H9 (cell line): ENCODE results near the gene NSD1. TPM values are rescaled to one million over a fixed set of nuclear protein-coding genes. Genes with fewer than 3 reads are reported as not detected.

Experiments
- DNase-seq: peaks from one replicate; pipeline ENCODE4 v3.0.0-alpha.2; 2017
- H2AFZ ChIP-seq: one replicate; pipeline ENCODE4 v1.6.1; 2013; ENCODE audit warnings: mild to moderate bottlenecking, low read length, control low read depth, moderate library complexity
- H2AK5ac ChIP-seq: 2 replicates; pipeline ENCODE4 v1.6.1; 2013; ENCODE audit warnings: low read length, control low read depth, mixed read lengths; ENCODE audit not compliant: insufficient read length
- H2BK120ac ChIP-seq: one replicate; pipeline ENCODE4 v1.6.1; 2013; ENCODE audit warnings: low read depth, mild to moderate bottlenecking, low read length, control low read depth, inconsistent platforms; ENCODE audit not compliant: poor library complexity, severe bottlenecking
- H2BK12ac ChIP-seq: 2 replicates; pipeline ENCODE4 v1.6.1; 2013; ENCODE audit warnings: low read length, control low read depth, mixed read lengths, low read depth; ENCODE audit not compliant: insufficient read length
- H2BK15ac ChIP-seq: 2 replicates; pipeline ENCODE4 v1.6.1; 2013; ENCODE audit warnings: low read depth, low read length, control low read depth
- H2BK20ac ChIP-seq: one replicate; pipeline ENCODE4 v1.6.1; 2013; ENCODE audit warnings: low read depth, mild to moderate bottlenecking, low read length, control low read depth, inconsistent platforms; ENCODE audit not compliant: poor library complexity, severe bottlenecking
- H2BK5ac ChIP-seq: 2 replicates; pipeline ENCODE4 v1.6.1; 2013; ENCODE audit warnings: low read length, control low read depth, mixed read lengths; ENCODE audit not compliant: insufficient read length
- H3K14ac ChIP-seq: 2 replicates; pipeline ENCODE4 v1.6.1; 2013; ENCODE audit warnings: low read length, control low read depth; ENCODE audit not compliant: insufficient read depth
- H3K18ac ChIP-seq: 2 replicates; pipeline ENCODE4 v1.6.1; 2013; ENCODE audit warnings: low read depth, mild to moderate bottlenecking, mixed read lengths, low read length, control low read depth; ENCODE audit not compliant: insufficient read length
- H3K23ac ChIP-seq: 2 replicates; pipeline ENCODE4 v1.6.1; 2013; ENCODE audit warnings: low read length, control low read depth, mixed read lengths, low read depth; ENCODE audit not compliant: insufficient read length
- H3K23me2 ChIP-seq: 2 replicates; pipeline ENCODE4 v1.6.1; 2013; ENCODE audit warnings: low read depth, mild to moderate bottlenecking, mixed read lengths, low read length, control low read depth; ENCODE audit not compliant: insufficient read length, poor library complexity, severe bottlenecking
- H3K27ac ChIP-seq: 2 replicates; pipeline ENCODE4 v1.5.1; 2013; ENCODE audit warnings: low read length, control low read depth, mixed read lengths, low read depth; ENCODE audit not compliant: insufficient read length
- H3K27me3 ChIP-seq: 2 replicates; pipeline ENCODE4 v1.6.1; 2013; ENCODE audit warnings: low read length, control low read depth, inconsistent platforms; ENCODE audit not compliant: insufficient read depth
- H3K4ac ChIP-seq: 2 replicates; pipeline ENCODE4 v1.6.1; 2013; ENCODE audit warnings: low read depth, mild to moderate bottlenecking, control low read depth, inconsistent platforms, low read length, moderate library complexity
- H3K4me1 ChIP-seq: 2 replicates; pipeline ENCODE4 v1.6.1; 2013; ENCODE audit warnings: low read length, control low read depth, inconsistent platforms; ENCODE audit not compliant: insufficient read depth
- H3K4me2 ChIP-seq: 2 replicates; pipeline ENCODE4 v1.6.1; 2013; ENCODE audit warnings: low read length, control low read depth, mixed read lengths; ENCODE audit not compliant: insufficient read length, insufficient read depth
- H3K56ac ChIP-seq: 2 replicates; pipeline ENCODE4 v1.6.1; 2013; ENCODE audit warnings: low read depth, mild to moderate bottlenecking, mixed read lengths, low read length, control low read depth; ENCODE audit not compliant: insufficient read length
- H3K79me1 ChIP-seq: 2 replicates; pipeline ENCODE4 v1.6.1; 2013; ENCODE audit warnings: low read depth, mild to moderate bottlenecking, moderate library complexity, low read length, control low read depth, inconsistent platforms; ENCODE audit not compliant: insufficient read depth, poor library complexity, severe bottlenecking
- H3K79me2 ChIP-seq: 2 replicates; pipeline ENCODE4 v1.6.1; 2013; ENCODE audit warnings: low read length, control low read depth, inconsistent platforms; ENCODE audit not compliant: insufficient read depth
- H3K9ac ChIP-seq: 2 replicates; pipeline ENCODE4 v1.6.1; 2013; ENCODE audit warnings: low read length, control low read depth, mixed read lengths; ENCODE audit not compliant: insufficient read length; ENCODE audit errors: extremely low read depth
- H3K9me3 ChIP-seq: one replicate; pipeline ENCODE4 v1.6.1; 2013; ENCODE audit warnings: low read depth, low read length, inconsistent platforms; ENCODE audit not compliant: control insufficient read depth
- H3T11ph ChIP-seq: one replicate; pipeline ENCODE4 v1.6.1; 2013; ENCODE audit warnings: mild to moderate bottlenecking, low read length, control low read depth, inconsistent platforms
- H4K20me1 ChIP-seq: one replicate; pipeline ENCODE4 v1.6.1; 2013; ENCODE audit not compliant: control insufficient read depth, insufficient read length, insufficient read depth
- H4K5ac ChIP-seq: 2 replicates; pipeline ENCODE4 v1.6.1; 2013; ENCODE audit warnings: low read depth, mild to moderate bottlenecking, mixed read lengths, low read length, control low read depth; ENCODE audit not compliant: insufficient read length
- H4K8ac ChIP-seq: replicated peaks from 2 replicates; pipeline ENCODE4 v1.6.1; 2013; ENCODE audit warnings: low read length, control low read depth, mixed read lengths, low read depth; ENCODE audit not compliant: insufficient read length
- H4K91ac ChIP-seq: 2 replicates; pipeline ENCODE4 v1.6.1; 2013; ENCODE audit warnings: low read depth, mild to moderate bottlenecking, moderate library complexity, mixed read lengths, low read length, control low read depth; ENCODE audit not compliant: insufficient read length
- H3K27ac Mint-ChIP-seq, 3 experiments: 2 replicates in 2 of 3; 3 replicates in 1 of 3; pipeline ENCODE4 v1.8.0; 2020 to 2021; ENCODE audit warnings: mixed read lengths in 3 of 3, mild to moderate bottlenecking in 1 of 3, moderate library complexity in 1 of 3
- H3K27me3 Mint-ChIP-seq: 2 replicates; pipeline ENCODE4 v1.8.0; 2021; ENCODE audit warnings: low read depth, mild to moderate bottlenecking, moderate library complexity, mixed read lengths
- H3K36me3 Mint-ChIP-seq, 3 experiments: 2 replicates in 2 of 3; 3 replicates in 1 of 3; pipeline ENCODE4 v1.8.0; 2020 to 2021; ENCODE audit warnings: low read depth in 3 of 3, mixed read lengths in 3 of 3; ENCODE audit not compliant: insufficient read depth in 1 of 3
- H3K4me1 Mint-ChIP-seq, 2 experiments: 2 replicates each; pipeline ENCODE4 v1.8.0; 2020; ENCODE audit warnings: mixed read lengths in 2 of 2
- H3K4me3 Mint-ChIP-seq, 2 experiments: 2 replicates in 1 of 2; 3 replicates in 1 of 2; pipeline ENCODE4 v1.8.0; 2020 to 2021; ENCODE audit warnings: mild to moderate bottlenecking in 2 of 2, mixed read lengths in 2 of 2, moderate library complexity in 1 of 2
- H3K9me3 Mint-ChIP-seq, 2 experiments: 2 replicates in 1 of 2; 3 replicates in 1 of 2; pipeline ENCODE4 v1.8.0; 2020; ENCODE audit warnings: mild to moderate bottlenecking in 2 of 2, mixed read lengths in 2 of 2, moderate library complexity in 1 of 2
- CTCF ChIP-seq: fragments of 200-600 bp; sonication (generic); conservative IDR thresholded peaks from 3 replicates; pipeline ENCODE4 v1.8.0; 2021; ENCODE audit warnings: antibody characterized with exemption, mild to moderate bottlenecking
- WGBS: extraction: QIAGEN DNeasy Blood & Tissue Kit; methylation state at CpG from one replicate; pipeline ENCODE4 v1.1.7; 2013; ENCODE audit warnings: missing lambda C conversion rate, low lambda C conversion rate, mixed read lengths; ENCODE audit not compliant: insufficient read length; ENCODE audit errors: extremely low coverage; 5-methylcytosine and 5-hydroxymethylcytosine counted together
- total RNA-seq: library from RNA; stranded (reverse); gene quantifications from 2 replicates; pipeline ENCODE4 v1.2.1, GENCODE V29; 2021

Gene NSD1
- total RNA-seq, 1 experiment from 2014 or later, result 213 TPM

- H2BK5ac ChIP-seq, result no peak overlapping the region
- DNase-seq, result no peak
- H3K36me3 Mint-ChIP-seq, result peaks cover 49 to 85% (median 65%) of the 10 kb centered on the region in 3 experiments
- H4K8ac ChIP-seq, result no peak overlapping the region
- no peak overlapping the region for H3K4me2 ChIP-seq
- no peak for TF ChIP-seq CTCF
- H3K56ac ChIP-seq, result no peak overlapping the region
- H3K23me2 ChIP-seq, result no peaks in the 10 kb centered on the region
- H2BK12ac ChIP-seq, result no peak overlapping the region
- WGBS, result no CpG with 5 or more reads among the region's 3 CpGs
- H2BK20ac ChIP-seq, result no peak overlapping the region
- H2BK15ac ChIP-seq, result no peak overlapping the region
- no peak overlapping the region for H3K9ac ChIP-seq
- no peak overlapping the region for H3T11ph ChIP-seq
- H3K4me3 Mint-ChIP-seq, result no peak overlapping the region
- H4K91ac ChIP-seq, result no peak overlapping the region
- H2BK120ac ChIP-seq, result no peak overlapping the region
- no peaks in the 10 kb centered on the region for H3K4me1 ChIP-seq
- no peak overlapping the region for H3K23ac ChIP-seq
- peaks cover 23 to 31% of the 10 kb centered on the region in 2 experiments for H3K4me1 Mint-ChIP-seq
- H3K79me1 ChIP-seq, result peaks cover 4% of the 10 kb centered on the region
- no peak overlapping the region for H3K4ac ChIP-seq
- H3K9me3 ChIP-seq, result no peaks in the 10 kb centered on the region
- no peak overlapping the region for H3K18ac ChIP-seq
- H3K79me2 ChIP-seq, result no peaks in the 10 kb centered on the region; the same call in 1 of the 2 replicates
- no peak overlapping the region for H3K14ac ChIP-seq
- no peak overlapping the region for H2AK5ac ChIP-seq
- no peaks in the 10 kb centered on the region; the same call in 1 of the 2 replicates for H3K27me3 Mint-ChIP-seq
- H3K9me3 Mint-ChIP-seq, result no peaks in the 10 kb centered on the region
- no peak overlapping the region for H3K27ac Mint-ChIP-seq
- no peak overlapping the region for H4K5ac ChIP-seq
- no peaks in the 10 kb centered on the region for H3K27me3 ChIP-seq
- no peak overlapping the region for H2AFZ ChIP-seq
- no peak overlapping the region for H3K27ac ChIP-seq
- no peaks in the 10 kb centered on the region for H4K20me1 ChIP-seq
Observed at GRCh38 chr5:177294632-177295031, 161.1 kb downstream of the NSD1 start.
